Mammary epithelial cell (primary cell): ENCODE results near the gene BORCS8.
"Not testable (repeated sequence)": the region's sequence is repeated elsewhere in the genome, so short reads cannot be mapped to it uniquely, and the experiment has no call there.

Experiments used
- CTCF ChIP-seq, 2 donors: IDR thresholded peaks in 1 of 2; conservative IDR thresholded peaks in 1 of 2; 2 replicates each; pipeline ENCODE4 v1.5.1; 2011 to 2012; ENCODE audit warnings: inconsistent platforms in 2 of 2, low read length in 2 of 2, mild to moderate bottlenecking in 2 of 2, control low read depth in 1 of 2, low read depth in 1 of 2; ENCODE audit not compliant: insufficient read depth in 1 of 2; ENCODE audit errors: extremely low read depth in 1 of 2
- EZH2 ChIP-seq: IDR thresholded peaks from 2 replicates; pipeline ENCODE4 v1.6.1; 2012; ENCODE audit warnings: low read length, inconsistent platforms, borderline replicate concordance

- TF ChIP-seq CTCF (conservative IDR thresholded peaks at IDR 0.05 in 1 of 2, IDR thresholded peaks at IDR 0.05 in 1 of 2; ENCODE audit: extremely low read depth in 1 of 2, insufficient read depth in 1 of 2, low read depth in 1 of 2, low read length in 2 of 2); EZH2: not testable (repeated sequence)
These were observed 43.4 kb downstream of the BORCS8 start for GRCh38 chr19:19148504-19148903.
